A549 treated with dexamethasone at 1 μM for 4 hours (cell line): Measurements from ENCODE around the gene SLAMF7. TPM values are rescaled to one million over a fixed set of nuclear protein-coding genes. Genes with fewer than 3 reads are reported as not detected.

ENCODE experiments used
- total RNA-seq: library from RNA; stranded (reverse); fragments of 200-300 nt; extraction: Qiagen RNA extraction; gene quantifications from 5 replicates; pipeline ENCODE4 v1.2.3, GENCODE V29; 2022

The SLAMF7 gene
- 0.87 to 1.8 TPM (median 1.6 TPM) in 5 replicates for total RNA-seq

GRCh38 chr1:160739098-160739511 lies at the start of gene SLAMF7:
Gene SLAMF7, plus strand, starts transcription at chr1:160739247. Its CDS starts 55 bp downstream, at chr1:160739302.

GRCh38 chr1:160711602-160712311 lies 27.3 kb upstream of the SLAMF7 start, which contains the start of gene CD48:
Gene CD48, minus strand, starts transcription at chr1:160711822. Its CDS starts 59 bp downstream, at chr1:160711763.

DNA sequence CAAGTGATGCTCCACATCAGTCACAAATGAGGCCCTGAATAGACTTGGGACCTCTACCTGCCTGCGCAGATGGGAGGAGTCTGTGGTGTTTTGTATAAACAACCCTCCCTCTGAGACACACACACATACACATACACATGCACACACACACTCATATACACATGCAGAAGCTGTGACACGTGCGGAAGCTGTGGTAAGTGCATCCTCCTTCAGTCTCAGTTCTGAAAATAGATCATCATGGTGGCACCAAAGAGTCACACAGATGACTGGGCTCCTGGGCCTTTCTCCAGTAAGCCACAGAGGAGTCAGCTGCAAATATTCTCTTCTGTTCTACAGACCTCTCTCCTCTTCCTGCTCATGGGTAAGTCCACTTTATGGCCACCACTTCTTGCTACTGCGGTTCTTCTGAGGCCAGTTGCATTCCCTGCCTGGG lies 56.9 kb downstream of the SLAMF7 start, which contains the start of gene LY9:
TSS of gene LY9 (plus strand) at position 224 of the 433 bp plus-strand sequence. CDS start at position 238, 14 bp downstream.

Other genes with a start within 250 kb of the SLAMF7 start
- gene SLAMF6, start 216.0 kb upstream of the SLAMF7 start, total RNA-seq: not detected in 5 replicates
- not detected in 5 replicates for gene CD84, start 159.8 kb upstream of the SLAMF7 start, total RNA-seq
- 0.05 TPM in 1 of 5 replicates, not detected in the others for gene SLAMF1, start 92.2 kb upstream of the SLAMF7 start, total RNA-seq
- not detected in 5 replicates for gene CD48, start 27.4 kb upstream of the SLAMF7 start, total RNA-seq
- 0.07 to 0.16 TPM (median 0.12 TPM) in 4 of 5 replicates, not detected in the other for gene LY9, start 56.9 kb downstream of the SLAMF7 start, total RNA-seq
- not detected in 5 replicates for gene CD244, start 123.6 kb downstream of the SLAMF7 start, total RNA-seq
- not detected in 5 replicates for gene ITLN1, start 145.9 kb downstream of the SLAMF7 start, total RNA-seq
- gene ITLN2, start 215.6 kb downstream of the SLAMF7 start, total RNA-seq: 0.66 to 1.1 TPM (median 0.82 TPM) in 5 replicates